ENCODE data around the gene SFMBT1. TPM values are rescaled to one million over a fixed set of nuclear protein-coding genes. Genes with fewer than 3 reads are reported as not detected.

SFMBT1 gene
- total RNA-seq, 4 donors from 2014 or later: 3.3 to 37.9 (median 15.1) TPM

DNA sequence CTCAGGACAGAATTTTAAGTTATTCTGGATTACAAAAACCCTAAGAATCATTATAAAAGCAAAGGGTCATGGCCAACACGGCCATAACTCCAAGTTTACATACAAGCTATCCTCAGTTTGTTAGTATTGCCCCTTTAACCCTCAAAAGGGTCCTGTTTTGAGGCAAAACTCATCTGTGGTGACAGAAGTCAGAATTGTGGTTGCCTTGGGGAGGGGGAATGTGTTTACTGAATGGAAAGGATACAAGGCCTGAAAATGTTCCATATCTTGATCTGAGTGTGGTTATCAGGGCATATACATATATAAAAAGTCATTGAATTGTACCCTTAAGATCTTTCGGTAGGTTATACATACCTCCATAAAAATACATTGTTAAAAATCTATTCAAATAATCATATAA is 2.1 kb downstream of the SFMBT1 start:
- no peak for TF ChIP-seq POLR2A (IDR thresholded peaks at IDR 0.05)
- TF ChIP-seq, protein P1, sequence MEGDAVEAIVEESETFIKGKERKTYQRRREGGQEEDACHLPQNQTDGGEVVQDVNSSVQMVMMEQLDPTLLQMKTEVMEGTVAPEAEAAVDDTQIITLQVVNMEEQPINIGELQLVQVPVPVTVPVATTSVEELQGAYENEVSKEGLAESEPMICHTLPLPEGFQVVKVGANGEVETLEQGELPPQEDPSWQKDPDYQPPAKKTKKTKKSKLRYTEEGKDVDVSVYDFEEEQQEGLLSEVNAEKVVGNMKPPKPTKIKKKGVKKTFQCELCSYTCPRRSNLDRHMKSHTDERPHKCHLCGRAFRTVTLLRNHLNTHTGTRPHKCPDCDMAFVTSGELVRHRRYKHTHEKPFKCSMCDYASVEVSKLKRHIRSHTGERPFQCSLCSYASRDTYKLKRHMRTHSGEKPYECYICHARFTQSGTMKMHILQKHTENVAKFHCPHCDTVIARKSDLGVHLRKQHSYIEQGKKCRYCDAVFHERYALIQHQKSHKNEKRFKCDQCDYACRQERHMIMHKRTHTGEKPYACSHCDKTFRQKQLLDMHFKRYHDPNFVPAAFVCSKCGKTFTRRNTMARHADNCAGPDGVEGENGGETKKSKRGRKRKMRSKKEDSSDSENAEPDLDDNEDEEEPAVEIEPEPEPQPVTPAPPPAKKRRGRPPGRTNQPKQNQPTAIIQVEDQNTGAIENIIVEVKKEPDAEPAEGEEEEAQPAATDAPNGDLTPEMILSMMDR (IDR thresholded peaks at IDR 0.05): no peak
- no peaks in the 10 kb centered on the region for H3K36me3 ChIP-seq
- DNase-seq: no peak
- H3K27me3 ChIP-seq: no peaks in the 10 kb centered on the region
- intact Hi-C loops (cut with DNase I; ENCODE audit: low total_unique reads): no loop called here
- no peaks in the 10 kb centered on the region for H3K9me3 ChIP-seq
- H3K27ac ChIP-seq: no peak overlapping the region
- no peaks in the 10 kb centered on the region for H3K4me1 ChIP-seq
- no peak overlapping the region for H3K4me3 ChIP-seq

DNA sequence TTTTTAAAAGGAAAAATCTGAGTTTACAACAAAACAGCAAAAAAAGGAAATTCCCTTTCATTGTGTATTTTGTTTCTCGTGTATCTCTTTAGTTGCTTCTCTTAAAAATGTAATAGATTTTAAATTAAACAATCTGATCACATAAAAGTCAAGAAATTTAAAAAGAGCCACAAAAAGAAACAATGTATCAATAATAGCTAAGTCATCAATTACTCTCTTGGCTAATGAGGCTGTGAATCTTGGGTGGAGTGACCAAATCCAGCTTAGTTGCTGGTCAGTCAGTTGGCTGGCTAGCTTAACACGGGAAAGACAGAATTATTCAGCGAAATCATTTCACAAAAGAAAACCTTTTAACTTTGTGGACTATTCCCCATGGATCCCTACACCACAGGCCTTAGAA is 3.2 kb downstream of the SFMBT1 start:
- Histone ChIP-seq H3K27me3 (no peaks in the 10 kb centered on the region), H3K36me3 (no peaks in the 10 kb centered on the region), H3K9me3 (no peaks in the 10 kb centered on the region), H3K4me1 (no peaks in the 10 kb centered on the region), H3K4me3 (no peak overlapping the region), H3K27ac (no peak overlapping the region)
- intact Hi-C loops (cut with DNase I; ENCODE audit: low total_unique reads): no loop called here
- DNase-seq: no peak
- TF ChIP-seq, protein P1 (IDR thresholded peaks at IDR 0.05): no peak
- TF ChIP-seq POLR2A (IDR thresholded peaks at IDR 0.05): no peak

GRCh38 chr3:53040351-53040820 is 5.5 kb downstream of the SFMBT1 start:
- no peaks in the 10 kb centered on the region for H3K27me3 ChIP-seq
- no peaks in the 10 kb centered on the region for H3K4me1 ChIP-seq
- no peak for DNase-seq
- H3K27ac ChIP-seq: no peak overlapping the region
- H3K36me3 ChIP-seq: no peaks in the 10 kb centered on the region
- intact Hi-C loops (cut with DNase I; ENCODE audit: low total_unique reads): no loop called here
- TF ChIP-seq, protein P1 (IDR thresholded peaks at IDR 0.05): no peak
- no peak for TF ChIP-seq POLR2A (IDR thresholded peaks at IDR 0.05)
- no peak overlapping the region for H3K4me3 ChIP-seq
- H3K9me3 ChIP-seq: no peaks in the 10 kb centered on the region

GRCh38 chr3:53039376-53039752 is 6.5 kb downstream of the SFMBT1 start:
- Histone ChIP-seq H3K4me1 (no peaks in the 10 kb centered on the region), H3K27me3 (no peaks in the 10 kb centered on the region), H3K4me3 (no peak overlapping the region), H3K27ac (no peak overlapping the region), H3K36me3 (no peaks in the 10 kb centered on the region), H3K9me3 (no peaks in the 10 kb centered on the region)
- no peak for DNase-seq
- TF ChIP-seq POLR2A (IDR thresholded peaks at IDR 0.05): no peak
- TF ChIP-seq, protein P1 (IDR thresholded peaks at IDR 0.05): no peak
- intact Hi-C loops (cut with DNase I; ENCODE audit: low total_unique reads): no loop called here

GRCh38 chr3:53038679-53039375 is 7.0 kb downstream of the SFMBT1 start:
- no peaks in the 10 kb centered on the region for H3K4me1 ChIP-seq
- no peak overlapping the region for H3K4me3 ChIP-seq
- no peaks in the 10 kb centered on the region for H3K27me3 ChIP-seq
- TF ChIP-seq, protein P1 (IDR thresholded peaks at IDR 0.05): no peak
- TF ChIP-seq POLR2A (IDR thresholded peaks at IDR 0.05): no peak
- H3K27ac ChIP-seq: no peak overlapping the region
- intact Hi-C loops (cut with DNase I; ENCODE audit: low total_unique reads): no loop called here
- H3K9me3 ChIP-seq: no peaks in the 10 kb centered on the region
- no peak for DNase-seq
- no peaks in the 10 kb centered on the region for H3K36me3 ChIP-seq
